GM21367 (cell line): Measurements from ENCODE around the gene OR4C45.
"Not testable (repeated sequence)": the region's sequence is repeated elsewhere in the genome, so short reads cannot be mapped to it uniquely, and the experiment has no call there.

Experiments
- ATAC-seq: cut with Tn5 transposase; IDR thresholded peaks from one replicate; pipeline ENCODE4 v1.9.1; 2021; ENCODE audit not compliant: unreplicated experiment

OR4C45 gene

DNA sequence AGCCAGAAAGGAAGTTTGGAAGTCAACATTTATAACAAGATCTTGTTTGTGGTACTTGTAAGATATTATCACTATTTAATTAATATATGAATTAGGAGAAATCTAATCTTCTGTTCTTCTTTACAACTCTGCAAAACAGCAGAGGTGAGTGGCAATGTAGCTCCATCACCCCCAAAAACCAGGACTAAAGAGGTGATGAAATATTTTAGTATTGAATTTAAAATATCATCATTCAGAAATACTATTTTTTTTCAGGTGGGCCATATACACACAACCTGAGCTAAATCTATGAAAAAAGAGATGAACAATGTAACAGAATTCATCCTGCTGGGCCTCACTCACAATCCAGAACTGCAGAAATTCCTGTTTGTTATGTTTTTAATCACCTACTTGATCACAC is at the start of gene OR4C45:
Gene OR4C45, plus strand, starts transcription at position 301 of the 400 bp plus-strand sequence.
- no peak for ATAC-seq

DNA sequence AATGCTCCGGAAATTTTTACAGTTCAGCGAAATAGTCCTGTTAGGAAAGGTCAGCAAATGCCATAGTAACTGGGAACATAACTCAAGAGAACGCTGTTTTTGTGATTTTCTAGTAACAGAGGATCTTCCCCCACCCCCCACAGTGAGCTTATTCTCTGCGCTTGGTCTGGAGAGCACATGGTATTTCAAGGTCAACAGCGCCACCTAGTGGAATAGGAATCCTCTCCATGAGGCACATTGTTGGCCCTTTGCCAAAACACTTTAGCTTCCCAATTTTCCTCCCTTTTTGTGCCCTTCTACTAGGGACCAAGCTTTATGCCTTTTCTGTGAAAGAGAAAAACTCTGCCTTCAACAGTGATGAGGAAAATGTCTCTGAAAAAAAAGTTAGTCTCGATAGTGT is 37.1 kb upstream of the OR4C45 start:
- no peak for ATAC-seq

DNA sequence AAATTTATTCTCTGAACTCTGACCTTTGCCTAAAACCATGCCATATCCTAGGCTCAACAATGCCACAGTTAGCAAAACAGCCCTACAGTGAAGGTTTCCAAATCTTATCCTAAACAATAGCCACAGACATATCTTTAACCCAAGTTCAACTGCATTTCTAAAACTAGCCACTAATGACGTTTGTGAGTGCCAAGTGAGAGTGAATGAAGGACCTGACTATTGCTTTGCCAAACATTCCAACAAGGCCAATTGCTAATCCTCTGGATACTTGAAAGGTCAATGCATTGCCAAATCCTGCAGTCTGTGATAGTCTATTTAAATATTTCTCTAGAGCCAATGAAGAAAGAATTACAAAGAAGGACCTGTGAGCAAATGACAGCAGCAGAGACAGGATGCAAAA is 2.5 kb upstream of the OR4C45 start:
- no peak for ATAC-seq

DNA sequence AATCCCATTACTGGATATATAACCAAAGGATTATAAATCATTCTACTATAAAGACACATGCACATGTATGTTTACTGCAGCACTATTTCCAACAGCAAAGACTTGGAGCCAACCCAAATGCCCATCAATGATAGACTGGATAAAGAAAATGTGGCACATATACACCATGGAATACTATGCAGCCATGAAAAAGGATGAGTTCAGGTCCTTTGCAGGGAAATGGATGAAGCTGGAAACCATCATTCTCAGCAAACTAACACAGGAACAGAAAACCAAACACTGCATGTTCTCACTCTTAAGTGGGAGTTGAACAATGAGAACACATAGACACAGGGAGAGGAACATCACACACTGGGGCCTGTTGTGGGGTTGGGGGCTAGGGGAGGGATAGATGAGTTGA is 3.6 kb downstream of the OR4C45 start:
- not testable (repeated sequence) for ATAC-seq

DNA sequence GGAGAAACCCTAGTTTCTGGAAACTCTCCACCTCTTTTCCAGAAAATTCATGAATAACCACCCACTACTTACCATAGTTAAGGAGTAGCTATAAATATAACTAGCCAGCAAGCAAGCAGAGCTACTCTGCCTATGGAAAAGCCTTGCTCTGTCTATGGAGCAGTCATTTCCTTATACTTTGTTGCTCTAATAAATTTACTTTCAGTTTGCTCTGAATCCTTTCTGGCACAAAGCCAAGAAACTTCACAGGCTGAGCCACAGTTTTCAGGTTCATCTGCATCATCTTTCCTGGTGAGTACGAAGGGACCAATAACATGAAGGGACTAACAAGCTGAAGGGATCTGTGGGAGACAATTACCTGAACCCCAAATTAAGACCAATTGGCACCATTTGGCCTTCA is 4.6 kb downstream of the OR4C45 start:
- no peak for ATAC-seq

DNA sequence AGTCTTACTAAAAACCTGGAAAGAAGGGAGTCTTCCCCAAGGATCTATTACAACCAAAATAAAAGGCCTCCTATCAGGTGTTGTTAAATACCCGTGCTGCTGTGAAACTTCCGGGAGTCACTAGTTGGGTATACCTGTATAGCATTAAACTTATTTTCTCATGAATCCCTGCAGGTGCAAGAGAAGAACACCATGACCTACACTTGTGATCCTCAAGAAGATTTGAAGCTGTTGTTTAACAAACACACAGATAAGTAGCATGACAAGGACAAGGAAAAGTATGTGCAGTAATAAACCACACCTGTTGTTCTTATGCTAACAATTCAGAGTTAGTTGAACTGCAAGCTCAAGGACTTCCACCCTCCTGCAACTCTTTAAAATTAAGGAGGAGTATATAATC is 12.0 kb downstream of the OR4C45 start:
- no peak for ATAC-seq

DNA sequence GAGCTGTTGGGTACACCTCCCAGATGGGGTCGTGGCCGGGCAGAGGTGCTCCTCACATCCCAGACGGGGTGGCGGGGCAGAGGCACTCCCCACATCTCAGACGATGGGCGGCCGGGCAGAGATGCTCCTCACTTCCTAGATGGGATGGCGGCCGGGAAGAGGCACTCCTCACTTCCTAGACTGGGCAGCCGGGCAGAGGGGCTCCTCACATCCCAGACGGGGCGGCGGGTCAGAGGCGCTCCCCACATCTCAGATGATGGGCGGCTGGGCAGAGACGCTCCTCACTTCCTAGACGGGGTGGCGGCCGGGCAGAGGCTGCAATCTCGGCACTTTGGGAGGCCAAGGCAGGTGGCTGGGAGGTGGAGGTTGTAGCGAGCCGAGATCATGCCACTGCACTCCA is 30.4 kb downstream of the OR4C45 start:
- ATAC-seq, result not testable (repeated sequence)

DNA sequence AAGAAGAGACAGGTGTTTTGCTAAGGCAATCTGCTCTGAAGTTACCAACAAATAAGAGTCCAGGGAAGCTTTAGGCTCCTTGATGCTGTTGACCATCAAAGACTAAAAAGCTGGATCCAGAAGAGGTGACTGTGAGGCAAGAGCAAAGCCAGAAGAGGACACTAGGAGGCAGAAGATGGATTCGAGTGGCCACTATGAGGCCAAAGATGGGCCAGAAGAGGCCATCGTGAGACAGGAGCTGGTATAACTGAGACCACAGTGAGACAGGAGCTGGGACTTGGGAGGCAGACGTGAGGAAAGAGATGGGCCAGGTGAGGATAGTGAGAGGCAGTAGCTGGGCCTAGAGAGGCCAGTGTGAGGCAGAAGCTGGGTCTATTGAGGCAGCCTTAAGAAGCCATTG is 37.7 kb downstream of the OR4C45 start:
- no peak for ATAC-seq

DNA sequence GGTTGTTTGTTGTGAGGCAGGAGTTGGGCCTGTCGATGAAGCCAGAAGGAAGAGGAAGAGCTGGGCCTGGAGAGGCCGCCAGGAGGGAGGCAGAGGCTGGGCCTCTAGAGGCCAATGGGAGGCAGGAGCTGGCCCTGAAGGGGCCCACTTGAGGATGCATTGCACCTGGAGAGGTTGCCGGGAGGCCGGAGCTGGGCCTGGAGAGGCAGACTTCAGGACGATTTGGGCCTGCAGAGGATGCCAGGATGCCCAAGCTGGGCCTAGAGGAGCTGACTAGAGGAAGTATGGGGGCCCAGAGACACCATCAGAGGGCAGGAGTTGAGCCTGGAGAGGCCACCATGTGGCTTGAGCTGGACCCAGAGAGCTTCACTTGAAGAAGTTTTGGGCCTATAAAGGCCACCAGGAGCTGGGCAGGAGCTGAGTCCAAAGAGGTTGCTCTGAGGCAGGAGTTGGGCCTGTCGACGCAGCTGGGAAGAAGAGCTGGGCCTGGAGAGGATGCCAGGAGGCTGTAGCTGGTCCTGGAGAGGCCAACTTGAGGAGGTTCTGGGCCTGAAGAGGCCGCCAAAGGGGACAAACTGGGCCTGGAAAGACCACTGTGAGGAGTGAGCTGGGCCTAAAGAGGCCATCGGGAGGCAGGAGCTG is 39.0 kb downstream of the OR4C45 start:
- ATAC-seq, result no peak

DNA sequence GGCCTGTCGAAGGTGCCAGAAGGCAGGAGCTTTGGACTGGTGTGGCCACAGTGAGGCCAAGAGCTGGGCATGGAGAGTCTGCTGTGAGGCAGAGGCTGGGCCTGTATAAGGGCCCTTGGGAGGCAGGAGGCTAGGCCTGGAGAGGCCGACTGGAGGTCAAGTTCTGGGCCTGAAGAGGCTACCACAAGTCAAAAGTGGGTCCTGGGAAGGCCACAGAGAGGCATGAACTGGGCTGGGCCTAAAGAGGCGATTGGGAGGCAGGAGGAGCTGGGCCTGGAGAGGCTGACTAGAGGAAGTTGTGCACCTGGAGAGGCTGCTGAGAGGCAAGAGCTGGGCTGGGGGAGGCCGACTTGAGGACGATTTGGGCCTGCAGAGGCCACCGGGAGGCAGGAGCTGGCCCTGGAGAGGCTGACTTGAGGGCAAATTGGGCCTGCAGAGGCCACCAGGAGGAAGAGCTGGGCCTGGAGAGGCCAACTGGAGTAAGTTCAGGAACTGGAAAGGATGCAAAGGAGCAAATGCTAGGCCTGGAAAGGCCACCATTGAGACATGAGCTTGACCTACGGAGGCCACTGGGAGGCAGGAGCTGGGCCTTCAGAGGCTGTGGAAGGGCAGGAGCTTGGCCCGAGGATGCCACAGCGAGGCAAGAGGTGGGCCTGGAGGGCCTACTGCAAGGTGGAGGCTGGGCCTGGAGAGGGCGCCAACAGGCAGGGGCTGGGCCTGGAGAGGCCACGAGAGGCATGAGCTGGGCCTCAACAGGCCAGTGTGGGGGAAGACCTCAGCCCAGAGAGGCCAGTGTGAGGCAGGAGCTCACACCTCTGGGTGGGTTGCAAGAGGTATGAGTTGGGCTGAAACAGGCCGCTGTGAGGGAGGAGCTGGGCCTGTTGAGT is 39.8 kb downstream of the OR4C45 start:
- ATAC-seq, result no peak

DNA sequence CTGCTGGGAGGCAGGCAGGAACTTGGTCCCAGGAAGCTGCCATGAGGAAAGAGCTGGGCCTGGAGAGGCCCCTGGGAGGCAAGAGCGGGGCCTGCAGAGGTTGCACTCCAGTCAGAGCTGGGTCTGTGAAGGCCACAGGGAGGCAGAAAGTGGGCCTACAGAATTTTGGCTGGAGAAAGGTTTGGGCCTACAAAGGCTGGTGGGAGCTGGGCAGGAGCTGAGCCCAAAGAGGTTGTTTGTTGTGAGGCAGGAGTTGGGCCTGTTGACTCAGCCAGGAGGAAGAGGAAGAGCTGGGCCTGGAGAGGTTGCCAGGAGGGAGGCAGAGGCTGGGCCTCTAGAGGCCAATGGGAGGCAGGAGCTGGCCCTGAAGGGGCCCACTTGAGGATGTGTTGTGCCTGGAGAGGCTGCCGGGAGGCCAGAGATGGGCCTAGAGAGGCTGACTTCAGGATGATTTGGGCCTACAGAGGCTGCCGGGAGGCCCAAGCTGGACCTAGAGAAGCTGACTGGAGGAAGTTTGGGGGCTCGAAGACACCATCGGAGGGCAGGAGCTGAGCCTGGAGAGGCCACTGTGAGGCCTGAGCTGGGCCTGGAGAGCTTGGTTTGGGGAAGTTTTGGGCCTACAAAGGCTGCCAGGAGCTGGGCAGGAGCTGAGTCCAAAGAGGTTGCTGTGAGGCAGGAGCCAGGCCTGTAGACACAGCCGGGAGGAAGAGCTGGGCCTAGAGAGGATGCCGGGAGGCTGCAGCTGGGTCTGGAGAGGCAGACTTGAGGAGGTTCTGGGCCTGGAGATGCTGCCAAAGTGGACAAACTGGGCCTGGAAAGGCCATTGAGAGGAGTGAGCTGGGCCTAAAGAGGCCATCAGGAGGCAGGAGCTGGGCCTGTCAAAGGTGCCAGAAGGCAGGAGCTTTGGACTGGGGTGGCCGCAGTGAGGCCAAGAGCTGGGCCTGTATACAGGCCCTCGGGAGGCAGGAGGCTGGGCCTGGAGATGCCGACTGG is 40.7 kb downstream of the OR4C45 start:
- no peak for ATAC-seq

DNA sequence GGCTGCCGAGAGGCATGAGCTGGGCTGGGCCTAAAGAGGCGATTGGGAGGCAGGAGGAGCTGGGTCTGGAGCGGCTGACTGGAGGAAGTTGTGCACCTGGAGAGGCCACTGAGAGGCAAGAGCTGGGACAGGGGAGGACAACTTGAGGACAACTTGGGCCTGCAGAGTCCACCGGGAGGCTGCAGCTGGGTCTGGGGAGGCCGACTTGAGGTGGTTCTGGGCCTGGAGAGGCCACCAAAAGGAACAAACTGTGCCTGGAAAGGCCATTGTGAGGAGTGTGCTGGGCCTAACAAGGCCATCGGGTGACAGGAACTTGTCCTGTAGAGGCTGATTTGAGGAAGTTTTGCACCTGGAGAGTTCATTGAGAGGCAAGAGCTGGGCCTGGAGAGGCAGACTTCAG is 41.5 kb downstream of the OR4C45 start:
- ATAC-seq, result no peak

DNA sequence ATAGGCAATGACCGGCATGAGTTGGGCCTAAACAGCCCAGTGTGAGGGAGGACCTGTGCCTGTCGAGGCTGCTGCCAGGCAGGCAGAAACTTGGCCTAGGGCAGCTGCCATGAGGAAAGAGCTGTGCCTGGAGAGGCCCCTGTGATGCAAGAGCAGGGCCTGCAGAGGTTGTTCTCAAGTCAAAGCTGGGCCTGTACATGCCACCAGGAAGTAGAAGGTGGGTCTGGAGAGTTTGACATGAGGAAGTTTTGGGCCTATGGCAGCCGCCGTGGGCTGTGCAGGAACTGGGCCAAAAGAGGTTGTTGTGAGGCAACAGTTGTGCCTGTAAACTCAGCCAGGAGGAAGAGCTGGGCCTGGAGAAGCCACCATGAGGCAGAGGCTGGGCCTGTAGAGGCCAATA is 43.2 kb downstream of the OR4C45 start:
- no peak for ATAC-seq

DNA sequence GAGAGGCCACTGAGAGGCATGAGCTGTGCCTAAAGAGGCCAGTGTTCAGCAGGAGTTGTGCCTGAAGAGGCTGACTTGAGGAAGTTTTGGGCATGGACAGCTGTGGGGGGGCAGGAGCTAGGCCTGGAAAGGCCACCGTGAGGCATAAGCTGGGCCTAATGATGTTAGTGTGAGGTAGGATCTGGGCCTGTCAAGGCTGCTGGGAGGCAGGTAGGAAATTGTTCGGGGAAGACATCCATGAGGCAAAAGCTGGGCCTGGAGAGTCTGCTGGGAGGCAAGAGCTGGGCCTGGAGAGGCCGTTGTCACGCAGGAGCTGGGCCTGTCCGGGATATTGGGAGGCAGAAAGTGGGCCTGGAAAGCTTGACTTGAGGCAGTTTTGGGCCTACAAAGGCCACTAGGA is 44.9 kb downstream of the OR4C45 start:
- ATAC-seq, result no peak

DNA sequence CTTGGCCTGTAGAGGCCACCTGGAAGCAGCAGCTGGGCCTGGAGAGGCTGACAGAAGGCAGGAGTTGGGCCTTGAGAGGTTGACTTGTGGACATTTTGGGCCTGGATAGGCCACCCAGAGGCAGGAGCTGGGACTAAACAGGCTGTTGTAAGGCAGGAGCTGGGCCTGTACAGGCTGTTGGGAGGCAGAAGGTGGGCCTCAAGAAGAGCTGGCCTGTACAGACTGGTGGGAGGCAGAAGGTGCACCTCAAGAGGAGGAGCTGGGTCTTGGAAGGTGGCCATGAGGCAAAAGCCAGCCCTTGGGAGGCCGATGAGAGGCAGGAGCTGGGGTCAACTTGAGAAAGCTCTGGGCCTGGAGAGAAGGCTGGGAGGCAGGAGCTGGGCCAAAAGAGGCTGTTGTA is 45.3 kb downstream of the OR4C45 start:
- no peak for ATAC-seq

DNA sequence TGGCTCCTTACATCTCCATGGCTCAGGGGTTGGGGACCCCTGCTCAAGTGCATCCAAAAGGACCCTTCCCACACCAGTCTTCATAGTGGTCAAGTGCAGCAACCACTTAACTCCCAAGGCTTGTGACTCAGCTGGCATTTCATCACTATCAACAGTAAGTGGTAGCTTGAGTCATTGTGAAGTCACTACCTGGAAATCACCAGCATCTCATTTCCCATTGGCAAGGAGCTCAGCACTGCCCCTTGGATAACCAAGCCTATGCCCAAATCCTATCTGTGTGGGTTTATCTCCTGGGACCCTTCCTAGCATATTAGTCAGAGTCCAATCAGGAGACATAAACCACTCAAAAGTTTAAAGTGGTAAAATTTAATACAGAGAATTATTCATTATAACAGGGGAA is 46.3 kb downstream of the OR4C45 start:
- ATAC-seq, result not testable (repeated sequence)

DNA sequence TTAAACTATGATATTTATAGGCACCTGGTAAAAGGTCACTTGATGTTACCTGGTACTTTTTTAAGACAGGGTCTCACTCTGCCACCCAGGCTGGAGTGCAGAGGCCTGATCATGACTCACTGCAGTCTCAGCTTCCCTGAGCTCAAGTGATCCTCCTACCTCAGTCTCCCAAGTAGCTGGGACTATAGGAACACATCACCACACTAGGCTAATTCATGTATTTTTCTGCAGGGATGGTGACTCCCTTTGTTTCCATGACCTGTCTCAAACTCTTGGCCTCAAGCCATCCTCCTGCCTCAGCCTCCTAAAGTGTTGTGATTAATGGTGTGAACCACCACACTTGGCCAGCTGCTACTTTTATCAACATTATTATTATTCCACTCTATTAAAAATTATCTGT is 47.6 kb downstream of the OR4C45 start:
- no peak for ATAC-seq
